ENCODE results near the gene CNTNAP5. TPM values are rescaled to one million over a fixed set of nuclear protein-coding genes. Genes with fewer than 3 reads are reported as not detected.

CNTNAP5 gene
- total RNA-seq, 1 experiment from 2014 or later = not detected

DNA sequence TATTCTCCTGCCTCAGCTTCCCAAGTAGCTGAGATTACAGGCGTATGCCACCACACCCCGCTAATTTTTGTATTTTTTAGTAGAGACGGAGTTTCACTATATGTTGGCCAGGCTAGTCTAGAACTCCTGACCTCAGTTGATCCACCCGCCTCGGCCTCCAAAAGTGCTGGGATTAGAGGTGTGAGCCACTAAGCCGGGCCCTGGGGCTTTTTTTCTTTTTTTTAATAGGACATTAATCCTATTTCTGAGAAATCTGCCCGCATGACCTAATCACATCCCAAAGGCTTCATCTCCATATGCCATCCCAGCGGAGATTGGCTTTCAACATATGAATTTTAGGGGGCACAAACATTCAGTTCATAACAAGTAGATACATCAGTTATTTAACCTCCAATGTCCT, 128.6 kb downstream of the CNTNAP5 start:
- CTCF ChIA-PET = no interaction called here
- DNase-seq = no peak
- no peak for TF ChIP-seq CTCF (IDR thresholded peaks at IDR 0.05; ENCODE audit: unreplicated experiment)
- H3K4me1 Mint-ChIP-seq (ENCODE audit: low read depth, unreplicated experiment) = no peaks in the 10 kb centered on the region
- no peaks in the 10 kb centered on the region for H3K27me3 Mint-ChIP-seq (ENCODE audit: unreplicated experiment)
- H3K36me3 Mint-ChIP-seq (ENCODE audit: insufficient read depth, unreplicated experiment) = no peaks in the 10 kb centered on the region
- intact Hi-C loops (cut with micrococcal nuclease; ENCODE audit: unreplicated experiment) = no loop called here
- BruUV-seq (replicated peaks) = no TSS peak
- H3K9me3 Mint-ChIP-seq (ENCODE audit: low read depth, unreplicated experiment) = peaks cover 7% of the 10 kb centered on the region
- no peak overlapping the region for H3K4me3 Mint-ChIP-seq (ENCODE audit: low read depth, unreplicated experiment)
- H3K27ac Mint-ChIP-seq (ENCODE audit: unreplicated experiment) = no peak overlapping the region

- no TSS peak for BruUV-seq (replicated peaks)
- no peaks in the 10 kb centered on the region for H3K27me3 Mint-ChIP-seq (ENCODE audit: unreplicated experiment)
- H3K4me1 Mint-ChIP-seq (ENCODE audit: low read depth, unreplicated experiment) = no peaks in the 10 kb centered on the region
- no peaks in the 10 kb centered on the region for H3K36me3 Mint-ChIP-seq (ENCODE audit: insufficient read depth, unreplicated experiment)
- no peak for TF ChIP-seq CTCF (IDR thresholded peaks at IDR 0.05; ENCODE audit: unreplicated experiment)
- peaks cover 9% of the 10 kb centered on the region for H3K9me3 Mint-ChIP-seq (ENCODE audit: low read depth, unreplicated experiment)
- CTCF ChIA-PET = no interaction called here
- no peak overlapping the region for H3K4me3 Mint-ChIP-seq (ENCODE audit: low read depth, unreplicated experiment)
- no peak for DNase-seq
- intact Hi-C loops (cut with micrococcal nuclease; ENCODE audit: unreplicated experiment) = no loop called here
- H3K27ac Mint-ChIP-seq (ENCODE audit: unreplicated experiment) = no peak overlapping the region
Measured at GRCh38 chr2:124159166-124159565, 134.1 kb downstream of the CNTNAP5 start.

DNA sequence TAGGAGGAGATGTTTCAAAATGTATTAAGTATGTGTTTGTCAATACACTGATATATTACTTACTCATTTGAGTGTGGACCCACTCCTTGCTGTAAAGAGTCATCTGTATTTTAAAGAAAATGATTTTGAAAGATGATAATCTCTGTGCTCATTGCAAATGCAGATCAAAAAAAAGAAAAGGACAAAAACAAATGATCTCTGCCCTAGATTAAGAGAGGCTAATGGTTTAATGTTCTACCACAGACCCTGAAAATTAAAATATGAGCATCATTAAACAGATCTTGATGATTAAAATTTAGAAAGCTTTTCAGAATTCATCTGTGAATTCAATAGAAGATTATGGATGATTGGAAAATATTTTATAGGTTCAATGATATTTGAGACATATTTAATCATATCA, 136.5 kb downstream of the CNTNAP5 start:
- Mint-ChIP-seq H3K9me3 (ENCODE audit: low read depth, unreplicated experiment) (peaks cover 11% of the 10 kb centered on the region), H3K27ac (ENCODE audit: unreplicated experiment) (no peak overlapping the region), H3K27me3 (ENCODE audit: unreplicated experiment) (no peaks in the 10 kb centered on the region), H3K4me3 (ENCODE audit: low read depth, unreplicated experiment) (no peak overlapping the region), H3K4me1 (ENCODE audit: low read depth, unreplicated experiment) (no peaks in the 10 kb centered on the region), H3K36me3 (ENCODE audit: insufficient read depth, unreplicated experiment) (no peaks in the 10 kb centered on the region)
- no TSS peak for BruUV-seq (replicated peaks)
- CTCF ChIA-PET = no interaction called here
- intact Hi-C loops (cut with micrococcal nuclease; ENCODE audit: unreplicated experiment) = no loop called here
- TF ChIP-seq CTCF (IDR thresholded peaks at IDR 0.05; ENCODE audit: unreplicated experiment) = no peak
- DNase-seq = no peak

DNA sequence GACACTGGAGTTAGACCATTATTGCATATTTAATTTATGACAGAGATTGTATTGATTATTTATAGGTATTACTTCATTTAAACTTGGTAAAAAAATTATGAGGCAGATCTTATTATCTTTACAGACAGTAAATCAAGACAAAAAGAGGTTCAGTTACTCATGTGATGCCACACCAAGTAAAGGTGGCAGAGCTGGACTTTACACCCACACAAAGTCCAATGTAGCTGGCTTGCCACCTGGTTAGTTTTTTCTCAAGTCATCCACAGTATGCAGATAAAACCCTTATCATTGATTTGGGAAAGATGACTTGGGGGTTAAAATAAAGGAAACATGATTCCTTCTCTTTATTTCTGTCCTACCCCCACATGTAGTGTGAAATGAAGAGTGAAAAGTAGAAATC, 137.2 kb downstream of the CNTNAP5 start:
- no peaks in the 10 kb centered on the region for H3K4me1 Mint-ChIP-seq (ENCODE audit: low read depth, unreplicated experiment)
- H3K9me3 Mint-ChIP-seq (ENCODE audit: low read depth, unreplicated experiment) = peaks cover 14% of the 10 kb centered on the region
- CTCF ChIA-PET = no interaction called here
- no peak overlapping the region for H3K27ac Mint-ChIP-seq (ENCODE audit: unreplicated experiment)
- TF ChIP-seq CTCF (IDR thresholded peaks at IDR 0.05; ENCODE audit: unreplicated experiment) = no peak
- no peaks in the 10 kb centered on the region for H3K36me3 Mint-ChIP-seq (ENCODE audit: insufficient read depth, unreplicated experiment)
- BruUV-seq (replicated peaks) = no TSS peak
- H3K4me3 Mint-ChIP-seq (ENCODE audit: low read depth, unreplicated experiment) = no peak overlapping the region
- DNase-seq = no peak
- no peaks in the 10 kb centered on the region for H3K27me3 Mint-ChIP-seq (ENCODE audit: unreplicated experiment)
- intact Hi-C loops (cut with micrococcal nuclease; ENCODE audit: unreplicated experiment) = no loop called here

GRCh38 chr2:124163840-124164239, 138.8 kb downstream of the CNTNAP5 start:
- no TSS peak for BruUV-seq (replicated peaks)
- CTCF ChIA-PET = no interaction called here
- no peaks in the 10 kb centered on the region for H3K27me3 Mint-ChIP-seq (ENCODE audit: unreplicated experiment)

More at GRCh38 chr2:124163840-124164239, 138.8 kb downstream of the CNTNAP5 start:
- H3K9me3 Mint-ChIP-seq (ENCODE audit: low read depth, unreplicated experiment) = peaks cover 16% of the 10 kb centered on the region
- intact Hi-C loops (cut with micrococcal nuclease; ENCODE audit: unreplicated experiment) = no loop called here
- DNase-seq = no peak
- no peak overlapping the region for H3K27ac Mint-ChIP-seq (ENCODE audit: unreplicated experiment)
- H3K4me3 Mint-ChIP-seq (ENCODE audit: low read depth, unreplicated experiment) = no peak overlapping the region
- H3K36me3 Mint-ChIP-seq (ENCODE audit: insufficient read depth, unreplicated experiment) = no peaks in the 10 kb centered on the region
- TF ChIP-seq CTCF (IDR thresholded peaks at IDR 0.05; ENCODE audit: unreplicated experiment) = no peak
- H3K4me1 Mint-ChIP-seq (ENCODE audit: low read depth, unreplicated experiment) = no peaks in the 10 kb centered on the region
